HEK293 (cell line): Measurements from ENCODE around the gene PC.

ENCODE experiments used
- INSM2 ChIP-seq: fragments of 450-650 bp; formaldehyde crosslinking; IDR thresholded peaks from 2 replicates; pipeline ENCODE4 v1.5.1; 2016; ENCODE audit warnings: missing biosample characterization, missing genetic modification characterization
- YY2 ChIP-seq: fragments of 450-650 bp; formaldehyde crosslinking; IDR thresholded peaks from 2 replicates; pipeline ENCODE4 v1.5.1; 2016; ENCODE audit warnings: missing biosample characterization, missing genetic modification characterization
- ZBTB26 ChIP-seq: fragments of 450-650 bp; formaldehyde crosslinking; optimal IDR thresholded peaks from 2 replicates; pipeline ENCODE3; 2016; ENCODE audit warnings: missing biosample characterization, mild to moderate bottlenecking, missing genetic modification characterization
- ZNF335 ChIP-seq: fragments of 450-650 bp; formaldehyde crosslinking; conservative IDR thresholded peaks from 2 replicates; pipeline ENCODE4 v1.5.1; 2016; ENCODE audit warnings: missing biosample characterization, missing genetic modification characterization
- ZNF416 ChIP-seq: fragments of 450-650 bp; formaldehyde crosslinking; IDR thresholded peaks from 2 replicates; pipeline ENCODE4 v1.5.1; 2016; ENCODE audit warnings: missing biosample characterization, missing genetic modification characterization
- ZNF555 ChIP-seq: fragments of 450-650 bp; formaldehyde crosslinking; conservative IDR thresholded peaks from 2 replicates; pipeline ENCODE4 v1.5.1; 2017; ENCODE audit warnings: missing biosample characterization, mild to moderate bottlenecking, missing genetic modification characterization, inconsistent platforms
- TF ChIP-seq, protein P1 (sequence below): fragments of 450-650 bp; IDR thresholded peaks from 2 replicates; pipeline ENCODE4 v1.5.1; 2018; ENCODE audit warnings: missing biosample characterization, mild to moderate bottlenecking, missing genetic modification characterization

DNA sequence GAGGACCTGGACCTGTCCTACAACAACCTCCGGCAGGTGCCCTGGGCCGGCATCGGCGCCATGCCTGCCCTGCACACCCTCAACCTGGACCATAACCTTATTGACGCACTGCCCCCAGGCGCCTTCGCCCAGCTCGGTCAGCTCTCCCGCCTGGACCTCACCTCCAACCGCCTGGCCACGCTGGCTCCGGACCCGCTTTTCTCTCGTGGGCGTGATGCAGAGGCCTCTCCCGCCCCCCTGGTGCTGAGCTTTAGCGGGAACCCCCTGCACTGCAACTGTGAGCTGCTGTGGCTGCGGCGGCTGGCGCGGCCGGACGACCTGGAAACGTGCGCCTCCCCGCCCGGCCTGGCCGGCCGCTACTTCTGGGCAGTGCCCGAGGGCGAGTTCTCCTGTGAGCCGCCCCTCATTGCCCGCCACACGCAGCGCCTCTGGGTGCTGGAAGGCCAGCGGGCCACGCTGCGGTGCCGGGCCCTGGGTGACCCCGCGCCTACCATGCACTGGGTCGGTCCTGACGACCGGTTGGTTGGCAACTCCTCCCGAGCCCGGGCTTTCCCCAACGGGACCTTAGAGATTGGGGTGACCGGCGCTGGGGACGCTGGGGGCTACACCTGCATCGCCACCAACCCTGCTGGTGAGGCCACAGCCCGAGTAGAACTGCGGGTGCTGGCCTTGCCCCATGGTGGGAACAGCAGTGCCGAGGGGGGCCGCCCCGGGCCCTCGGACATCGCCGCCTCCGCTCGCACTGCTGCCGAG lies 99.8 kb downstream of the PC start:
- TF ChIP-seq ZNF335 (tag by site-specific recombination) (no peak), ZNF555 (tag by site-specific recombination) (no peak), YY2 (no peak), ZNF416 (no peak), ZBTB26 (tag by site-specific recombination) (no peak), INSM2 (tag by site-specific recombination) (no peak)
- TF ChIP-seq, protein P1, sequence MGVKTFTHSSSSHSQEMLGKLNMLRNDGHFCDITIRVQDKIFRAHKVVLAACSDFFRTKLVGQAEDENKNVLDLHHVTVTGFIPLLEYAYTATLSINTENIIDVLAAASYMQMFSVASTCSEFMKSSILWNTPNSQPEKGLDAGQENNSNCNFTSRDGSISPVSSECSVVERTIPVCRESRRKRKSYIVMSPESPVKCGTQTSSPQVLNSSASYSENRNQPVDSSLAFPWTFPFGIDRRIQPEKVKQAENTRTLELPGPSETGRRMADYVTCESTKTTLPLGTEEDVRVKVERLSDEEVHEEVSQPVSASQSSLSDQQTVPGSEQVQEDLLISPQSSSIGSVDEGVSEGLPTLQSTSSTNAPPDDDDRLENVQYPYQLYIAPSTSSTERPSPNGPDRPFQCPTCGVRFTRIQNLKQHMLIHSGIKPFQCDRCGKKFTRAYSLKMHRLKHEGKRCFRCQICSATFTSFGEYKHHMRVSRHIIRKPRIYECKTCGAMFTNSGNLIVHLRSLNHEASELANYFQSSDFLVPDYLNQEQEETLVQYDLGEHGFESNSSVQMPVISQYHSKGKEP (tag by site-specific recombination): no peak
